GM12878 (cell line): ENCODE measurements around the gene FAF1. TPM values are rescaled to one million over a fixed set of nuclear protein-coding genes. Genes with fewer than 3 reads are reported as not detected.
"Not testable (repeated sequence)": the region's sequence is repeated elsewhere in the genome, so short reads cannot be mapped to it uniquely, and the experiment has no call there.

ENCODE experiments used
- ATAC-seq: fragments of 200-7000 bp; cut with Tn5 transposase; 3 replicates; pipeline ENCODE4 v1.9.1; 2020; ENCODE audit warnings: mild to moderate bottlenecking, moderate library complexity
- BruUV-seq: library from RNA; stranded (reverse); fragments of 400-500 nt; replicated peaks from 2 replicates; lab custom pipeline; 2021; lab: Mats Ljungman, UMichigan
- CTCF ChIA-PET: fragments of 300-600 bp; sonication (Branson Sonifier 250); formaldehyde crosslinking; extraction: SDS; loops from one replicate; lab custom pipeline; 2021; ENCODE audit warnings: inconsistent platforms; lab: Yijun Ruan, JAX
- POLR2A ChIA-PET: fragments of 350-600 bp; formaldehyde crosslinking; extraction: SDS; loops from one replicate; lab custom pipeline; 2021; ENCODE audit warnings: inconsistent platforms; lab: Charles Lee
- RAD21 ChIA-PET: fragments of 300-600 bp; sonication (Branson Sonifier 250); formaldehyde crosslinking; loops from one replicate; lab custom pipeline; 2023; ENCODE audit warnings: antibody characterized with exemption; ENCODE audit not compliant: unreplicated experiment; lab: Charles Lee
- SMC1A ChIA-PET: fragments of 300-600 bp; sonication (Branson Sonifier 250); formaldehyde crosslinking; loops from one replicate; lab custom pipeline; 2023; ENCODE audit not compliant: unreplicated experiment, uncharacterized antibody; lab: Charles Lee
- DNase-seq: peaks from one replicate; pipeline ENCODE4 v3.0.0-alpha.2; 2011; ENCODE audit warnings: low read depth, low spot score
- FAIRE-seq: peaks from 3 replicates; lab custom pipeline; 2011; peaks lifted over from hg19 to GRCh38; lab: Jason Lieb, UNC
- H2AFZ ChIP-seq: 2 replicates; pipeline ENCODE4 v1.6.0; 2011; ENCODE audit warnings: low read depth, low read length, control low read depth; ENCODE audit not compliant: control insufficient read depth
- H3K27ac ChIP-seq: 2 replicates; pipeline ENCODE4 v1.5.1; 2011; ENCODE audit warnings: control low read depth; ENCODE audit not compliant: control insufficient read depth, insufficient read depth
- H3K27me3 ChIP-seq, 2 experiments: replicated peaks in 1 of 2; 2 replicates each; pipeline versions ENCODE4 v1.6.0 to v1.6.1; 2011; ENCODE audit warnings: low read length in 1 of 2; ENCODE audit not compliant: control insufficient read depth in 2 of 2, insufficient read depth in 2 of 2
- H3K36me3 ChIP-seq, 2 experiments: 2 replicates each; pipeline ENCODE4 v1.5.1; 2011; ENCODE audit warnings: low read length in 1 of 2; ENCODE audit not compliant: control insufficient read depth in 2 of 2, insufficient read depth in 2 of 2
- H3K4me1 ChIP-seq: 2 replicates; pipeline ENCODE4 v1.6.1; 2011; ENCODE audit warnings: mild to moderate bottlenecking, low read length, moderate library complexity, mixed read lengths; ENCODE audit not compliant: control insufficient read depth, insufficient read depth
- H3K4me2 ChIP-seq: 2 replicates; pipeline ENCODE4 v1.6.0; 2011; ENCODE audit warnings: control low read depth; ENCODE audit not compliant: control insufficient read depth, insufficient read depth
- H3K4me3 ChIP-seq: fragments of 200-600 bp; sonication (generic); 2 replicates; pipeline ENCODE4 v1.5.1; 2016
- H3K79me2 ChIP-seq: 2 replicates; pipeline ENCODE4 v1.6.0; 2011; ENCODE audit warnings: low read length; ENCODE audit not compliant: control insufficient read depth, insufficient read depth
- H3K9ac ChIP-seq: 2 replicates; pipeline ENCODE4 v1.8.0; 2011; ENCODE audit warnings: low read length, control low read depth, mixed read lengths; ENCODE audit not compliant: control insufficient read depth, insufficient read depth
- H3K9me3 ChIP-seq: replicated peaks from 3 replicates; pipeline ENCODE4 v1.5.1; 2011; ENCODE audit warnings: mild to moderate bottlenecking, low read length; ENCODE audit not compliant: control insufficient read depth, insufficient read depth
- H4K20me1 ChIP-seq: 2 replicates; pipeline ENCODE4 v1.6.0; 2011; ENCODE audit not compliant: control insufficient read depth, insufficient read depth
- CBFB ChIP-seq: IDR thresholded peaks from 2 replicates; pipeline ENCODE4 v1.6.1; 2016; ENCODE audit warnings: antibody characterized with exemption, low read depth
- IKZF1 ChIP-seq: fragments of 450-650 bp; conservative IDR thresholded peaks from 2 replicates; pipeline ENCODE4 v1.6.1; 2017; ENCODE audit warnings: antibody characterized with exemption, mild to moderate bottlenecking
- IRF3 ChIP-seq: fragments of 450-650 bp; IDR thresholded peaks from 2 replicates; pipeline ENCODE4 v1.6.1; 2014; ENCODE audit warnings: mild to moderate bottlenecking
- MEF2B ChIP-seq: fragments of 450-650 bp; IDR thresholded peaks from 2 replicates; pipeline ENCODE4 v1.6.1; 2018; ENCODE audit warnings: mild to moderate bottlenecking, moderate library complexity; ENCODE audit not compliant: partially characterized antibody, poor library complexity, severe bottlenecking
- WGBS: methylation state at CpG from one replicate; pipeline ENCODE4 v1.1.6; 2016; ENCODE audit warnings: low lambda C conversion rate; ENCODE audit not compliant: insufficient replicate concordance, insufficient coverage; ENCODE audit errors: missing lambda C conversion rate; 5-methylcytosine and 5-hydroxymethylcytosine counted together
- in situ Hi-C: fragments of 300-500 bp; cut with MboI; formaldehyde crosslinking; loops from 9 replicates; pipeline ENCODE4 v1.14.3; 2018; ENCODE audit warnings: mixed read lengths
- intact Hi-C: fragments of 100-400 bp; cut with micrococcal nuclease; formaldehyde crosslinking; loops from one replicate; pipeline ENCODE4 v1.14.2; 2022; ENCODE audit not compliant: unreplicated experiment
- polyA plus RNA-seq, 11 experiments: library from polyadenylated mRNA; depleted of rRNA in 4 of 11; unstranded in 6 of 11; stranded (reverse) in 5 of 11; fragments of >200 nt; fragmentation: Nextera tagmentation in 4 of 11; fragmentation: Illumina TruSeq in 1 of 11; extraction: Ambion mirVana in 4 of 11; extraction: Trizol in 1 of 11; gene quantifications; 1 replicate in 1 of 11; 2 replicates in 10 of 11; pipeline versions ENCODE4 v1.2.1 to v1.2.3, GENCODE V29; 2011 to 2016; ENCODE audit warnings: inconsistent platforms in 2 of 11, missing spikeins in 2 of 11, low read depth in 1 of 11
- total RNA-seq, 4 experiments: library from RNA; depleted of rRNA in 3 of 4; stranded (reverse); fragments of >200 nt in 3 of 4; fragmentation: Illumina TruSeq in 1 of 4; extraction: Trizol in 1 of 4; gene quantifications; 2 replicates each; pipeline versions ENCODE4 v1.2.1 to v1.2.3, GENCODE V29; 2013 to 2021

FAF1 gene
- total and polyA plus RNA-seq, 10 of the 15 experiments (the other 5 are each of a cell fraction or from before 2014, with no cell fraction given), result 8.6 to 54.5 (median 23.7) TPM

- H3K4me3 ChIP-seq, H3K36me3 ChIP-seq, BruUV-seq, H3K27ac ChIP-seq, ATAC-seq, intact Hi-C loops, H3K9me3 ChIP-seq, SMC1A ChIA-PET, CTCF ChIA-PET, RAD21 ChIA-PET, FAIRE-seq, H3K79me2 ChIP-seq, H3K4me1 ChIP-seq, in situ Hi-C loops, H3K4me2 ChIP-seq, H3K27me3 ChIP-seq, H4K20me1 ChIP-seq, H2AFZ ChIP-seq, DNase-seq, POLR2A ChIA-PET, H3K9ac ChIP-seq: not testable (repeated sequence)
- WGBS, result 95% methylated on average over 1 of the region's 1 CpG
Observed at GRCh38 chr1:50906050-50906449, 54.0 kb downstream of the FAF1 start.

- ChIA-PET POLR2A (no interaction called here), CTCF (interaction anchor here (1.5 to 2.4 kb wide), 2 partner anchors 27 to 30 kb away, joined by 3 to 9 read pairs; no protein-coding TSS in a partner anchor), SMC1A (no interaction called here), RAD21 (no interaction called here)
- no peak overlapping the region for H3K4me3 ChIP-seq
- ATAC-seq (no peak), FAIRE-seq (no peak), DNase-seq (no peak)
- H3K9ac ChIP-seq, result no peak overlapping the region
- H3K4me2 ChIP-seq, result no peak overlapping the region
- H3K27ac ChIP-seq, result no peak overlapping the region
- no peaks in the 10 kb centered on the region for H4K20me1 ChIP-seq
- no peak overlapping the region for H2AFZ ChIP-seq
- H3K79me2 ChIP-seq, result peaks cover 2% of the 10 kb centered on the region; the same call in 1 of the 2 replicates
- in situ Hi-C loops (no loop called here), intact Hi-C loops (no loop called here)
- no peaks in the 10 kb centered on the region for H3K4me1 ChIP-seq
- BruUV-seq, result no TSS peak
- H3K9me3 ChIP-seq, result no peaks in the 10 kb centered on the region; the same call in 2 of the 3 replicates
- no peaks in the 10 kb centered on the region for H3K36me3 ChIP-seq
- no peaks in the 10 kb centered on the region for H3K27me3 ChIP-seq
- TF ChIP-seq IRF3, result no peak
- no peak for TF ChIP-seq MEF2B
- TF ChIP-seq IKZF1, result no peak
- no peak for TF ChIP-seq CBFB
- WGBS, result 46% methylated on average over 1 of the region's 1 CpG
Observed at GRCh38 chr1:50902419-50902818, 57.6 kb downstream of the FAF1 start.
